ENCODE measurements around the gene RALB. TPM values are rescaled to one million over a fixed set of nuclear protein-coding genes. Genes with fewer than 3 reads are reported as not detected.
A peak's percentile ranks its signal among the peaks of the same experiment; 100 is the strongest.

RALB gene
- polyA plus RNA-seq, 1 donor (not counting 4 experiments of a cell fraction or from before 2014, with no cell fraction given): 80.8 TPM

DNA sequence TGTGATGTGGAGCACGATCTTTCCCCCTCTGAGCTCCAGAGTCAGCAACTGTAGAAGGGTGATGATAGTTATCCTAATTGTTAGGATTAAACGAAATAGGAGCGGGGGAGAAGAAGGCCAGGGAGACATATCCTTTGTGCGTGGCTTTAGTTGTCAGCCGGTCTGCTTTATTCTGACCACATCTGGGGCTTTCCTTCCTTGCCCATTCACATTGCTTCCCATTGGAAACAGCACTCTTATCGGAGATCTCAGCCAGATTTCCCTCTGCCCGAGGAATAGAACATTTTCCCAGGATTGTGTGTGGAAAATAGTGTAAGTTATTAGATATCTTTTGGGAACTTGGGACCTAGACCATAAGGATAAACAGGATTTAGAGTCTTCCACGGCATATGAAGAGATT is 1.5 kb downstream of the RALB start:
- dilution Hi-C loops (cut with MboI; ENCODE audit: extremely low pct_ligation_motif_present, low sequenced_read_pairs): no loop called here

DNA sequence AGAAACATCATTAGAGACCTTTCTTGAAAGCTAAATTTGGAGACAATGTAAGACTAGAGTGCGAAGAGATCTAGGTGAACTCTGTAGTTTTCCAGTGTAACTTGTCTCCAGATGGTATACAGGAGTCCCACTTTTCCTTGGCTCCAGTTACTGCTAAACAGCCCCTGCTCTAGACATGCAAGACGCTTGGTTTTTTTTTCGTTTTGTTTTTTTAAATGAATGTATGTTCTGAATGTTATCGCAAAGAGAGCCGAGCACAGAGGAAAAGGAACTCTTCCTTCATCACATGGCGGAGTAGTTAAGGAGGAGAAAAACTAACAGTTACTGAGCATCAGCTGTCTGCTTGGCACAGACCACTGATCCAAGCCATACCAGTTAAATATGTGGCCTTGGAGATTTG is 2.4 kb downstream of the RALB start:
- H3K36me3 ChIP-seq (ENCODE audit: control insufficient read depth in 2 of 2, extremely low read depth in 1 of 2, insufficient read depth in 2 of 2, low read length in 2 of 2): peaks cover 5 to 8% of the 10 kb centered on the region in 2 experiments
- H3K4me1 ChIP-seq (ENCODE audit: control insufficient read depth, extremely low read depth, insufficient read depth, low read length): peaks cover 14% of the 10 kb centered on the region
- H3K9ac ChIP-seq (ENCODE audit: control insufficient read depth, extremely low read depth, insufficient read depth, low read length): no peak overlapping the region
- H3K4me3 ChIP-seq (ENCODE audit: control insufficient read depth in 2 of 3, extremely low read depth in 1 of 3, insufficient read depth in 2 of 3, low read depth in 1 of 3, low read length in 3 of 3): no peak overlapping the region
- no peaks in the 10 kb centered on the region for H4K20me1 ChIP-seq (ENCODE audit: control insufficient read depth, extremely low read depth, insufficient read depth, low read length)
- H3K27ac ChIP-seq (ENCODE audit: control insufficient read depth, insufficient read depth, low read length): no peak overlapping the region
- no peak overlapping the region for H3K4me2 ChIP-seq (ENCODE audit: control insufficient read depth, extremely low read depth, insufficient read depth, low read depth, low read length)
- H3K27me3 ChIP-seq (ENCODE audit: control insufficient read depth, extremely low read depth, insufficient read depth, low read length): no peaks in the 10 kb centered on the region
- no peak overlapping the region for H2AFZ ChIP-seq (ENCODE audit: control insufficient read depth, low read length)
- no peaks in the 10 kb centered on the region for H3K9me3 ChIP-seq (ENCODE audit: control insufficient read depth, low read depth, low read length)
- FAIRE-seq: no peak
- TF ChIP-seq, protein P1, sequence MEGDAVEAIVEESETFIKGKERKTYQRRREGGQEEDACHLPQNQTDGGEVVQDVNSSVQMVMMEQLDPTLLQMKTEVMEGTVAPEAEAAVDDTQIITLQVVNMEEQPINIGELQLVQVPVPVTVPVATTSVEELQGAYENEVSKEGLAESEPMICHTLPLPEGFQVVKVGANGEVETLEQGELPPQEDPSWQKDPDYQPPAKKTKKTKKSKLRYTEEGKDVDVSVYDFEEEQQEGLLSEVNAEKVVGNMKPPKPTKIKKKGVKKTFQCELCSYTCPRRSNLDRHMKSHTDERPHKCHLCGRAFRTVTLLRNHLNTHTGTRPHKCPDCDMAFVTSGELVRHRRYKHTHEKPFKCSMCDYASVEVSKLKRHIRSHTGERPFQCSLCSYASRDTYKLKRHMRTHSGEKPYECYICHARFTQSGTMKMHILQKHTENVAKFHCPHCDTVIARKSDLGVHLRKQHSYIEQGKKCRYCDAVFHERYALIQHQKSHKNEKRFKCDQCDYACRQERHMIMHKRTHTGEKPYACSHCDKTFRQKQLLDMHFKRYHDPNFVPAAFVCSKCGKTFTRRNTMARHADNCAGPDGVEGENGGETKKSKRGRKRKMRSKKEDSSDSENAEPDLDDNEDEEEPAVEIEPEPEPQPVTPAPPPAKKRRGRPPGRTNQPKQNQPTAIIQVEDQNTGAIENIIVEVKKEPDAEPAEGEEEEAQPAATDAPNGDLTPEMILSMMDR (optimal IDR thresholded peaks at IDR 0.05 in 1 of 3, IDR thresholded peaks at IDR 0.05 in 1 of 3, conservative IDR thresholded peaks at IDR 0.05 in 1 of 3; ENCODE audit: extremely low read depth in 1 of 3, insufficient read depth in 2 of 3, low read length in 3 of 3): no peak
- TF ChIP-seq EZH2 (IDR thresholded peaks at IDR 0.05; ENCODE audit: low read length): no peak
- H3K79me2 ChIP-seq (ENCODE audit: control insufficient read depth, insufficient read depth, low read length): peaks cover 49% of the 10 kb centered on the region
- dilution Hi-C loops (cut with MboI; ENCODE audit: extremely low pct_ligation_motif_present, low sequenced_read_pairs): no loop called here
- DNase-seq (ENCODE audit: low read depth, low spot score): no peak
- no peaks in the 10 kb centered on the region for H3K9me1 ChIP-seq (ENCODE audit: control insufficient read depth, extremely low read depth, insufficient read depth, low read length)

More for the DNA sequence above, 1.5 kb downstream of the RALB start:
- Histone ChIP-seq H3K79me2 (ENCODE audit: control insufficient read depth, insufficient read depth, low read length) (peaks cover 48% of the 10 kb centered on the region), H3K4me1 (ENCODE audit: control insufficient read depth, extremely low read depth, insufficient read depth, low read length) (peaks cover 14% of the 10 kb centered on the region), H4K20me1 (ENCODE audit: control insufficient read depth, extremely low read depth, insufficient read depth, low read length) (no peaks in the 10 kb centered on the region), H3K4me3 (ENCODE audit: control insufficient read depth in 2 of 3, extremely low read depth in 1 of 3, insufficient read depth in 2 of 3, low read depth in 1 of 3, low read length in 3 of 3) (peak overlapping the region in 1 of 3 experiments; percentile 77), H3K9me3 (ENCODE audit: control insufficient read depth, low read depth, low read length) (no peaks in the 10 kb centered on the region), H3K9me1 (ENCODE audit: control insufficient read depth, extremely low read depth, insufficient read depth, low read length) (no peaks in the 10 kb centered on the region), H3K9ac (ENCODE audit: control insufficient read depth, extremely low read depth, insufficient read depth, low read length) (no peak overlapping the region), H3K36me3 (ENCODE audit: control insufficient read depth in 2 of 2, extremely low read depth in 1 of 2, insufficient read depth in 2 of 2, low read length in 2 of 2) (peaks cover 5 to 8% of the 10 kb centered on the region in 2 experiments), H3K27ac (ENCODE audit: control insufficient read depth, insufficient read depth, low read length) (no peak overlapping the region), H3K4me2 (ENCODE audit: control insufficient read depth, extremely low read depth, insufficient read depth, low read depth, low read length) (peak overlapping the region; percentile 87), H2AFZ (ENCODE audit: control insufficient read depth, low read length) (no peak overlapping the region), H3K27me3 (ENCODE audit: control insufficient read depth, extremely low read depth, insufficient read depth, low read length) (no peaks in the 10 kb centered on the region)
- DNase-seq (ENCODE audit: low read depth, low spot score) (no peak), FAIRE-seq (no peak)
- TF ChIP-seq EZH2 (IDR thresholded peaks at IDR 0.05; ENCODE audit: low read length): no peak
- TF ChIP-seq, protein P1 (optimal IDR thresholded peaks at IDR 0.05 in 1 of 3, IDR thresholded peaks at IDR 0.05 in 1 of 3, conservative IDR thresholded peaks at IDR 0.05 in 1 of 3; ENCODE audit: extremely low read depth in 1 of 3, insufficient read depth in 2 of 3, low read length in 3 of 3): no peak
